Heart left ventricle (tissue), 13 donors: Measurements from ENCODE around the gene ZC3H7A.

ENCODE experiments used
- CTCF ChIP-seq, 12 donors: fragments of 200-600 bp; sonication (generic) in 4 of 12; IDR thresholded peaks; one replicate each; pipeline versions ENCODE4 v1.5.0 to v1.8.0; 2018 to 2022; ENCODE audit warnings: antibody characterized with exemption in 12 of 12, mild to moderate bottlenecking in 5 of 12
- POLR2A ChIP-seq, 2 donors: fragments of 450-650 bp; IDR thresholded peaks; one replicate each; pipeline ENCODE4 v1.6.1; 2017; ENCODE audit warnings: antibody characterized with exemption in 2 of 2, mild to moderate bottlenecking in 2 of 2, moderate library complexity in 2 of 2
- donor health status: ischemic (EF 13 %, LVEDD 7.1; RV severe dilation, severe dysfunction).
- donor health status: DM: no; HTN: yes; CAD: no.
- donor health status: DM: no; HTN: no; CAD: no.
- donor health status: ischemic (EF 25% LVEDD 6.9; RV normal size, moderate dysfunction).
- donor health status: ischemic (EF 25% LVEDD 5.7; RV mildly dilated, moderate dysfunction).
- donor health status: ischemic (EF 35%, LVEDD 5.7; RV mildly dilated, moderate dysfunction).
- donor health status: nonischemic (EF 11% LVEDD 7.7; RV severe dilation, severe dysfunction).
- donor health status: DM: yes; HTN: yes; CAD: no.
- donor health status: PGD.
- donor health status: ischemic (EF 29% LVEDD 5.4; RV normal size, mild dysfunction).
- donor health status: nonischemic (EF 23%, LVEDD 6.1; RV moderate dilation, normal function).

- TF ChIP-seq CTCF (IDR thresholded peaks at IDR 0.05) (no peak), POLR2A (IDR thresholded peaks at IDR 0.05) (no peak)
These were observed 53.6 kb downstream of the ZC3H7A start for GRCh38 chr16:11743308-11744074.
